K562 (cell line): Measurements from ENCODE around the gene ZNF74. TPM values are rescaled to one million over a fixed set of nuclear protein-coding genes. Genes with fewer than 3 reads are reported as not detected.

ENCODE experiments used
- ARID1B ChIP-seq: fragments of 450-650 bp; IDR thresholded peaks from 2 replicates; pipeline ENCODE4 v1.6.1; 2016; ENCODE audit warnings: antibody characterized with exemption, mild to moderate bottlenecking, inconsistent platforms
- CAMTA2 ChIP-seq: fragments of 250-450 bp; sonication (Bioruptor Pico); conservative IDR thresholded peaks from 2 replicates; pipeline ENCODE4 v1.5.1; 2022
- CBX3 ChIP-seq, 2 experiments: IDR thresholded peaks; 1 replicate in 1 of 2; 2 replicates in 1 of 2; pipeline ENCODE4 v1.6.1; 2012; ENCODE audit warnings: inconsistent platforms in 2 of 2, low read length in 2 of 2, borderline replicate concordance in 1 of 2, control low read depth in 1 of 2
- ETV5 ChIP-seq: sonication (generic); formaldehyde crosslinking; IDR thresholded peaks from 2 replicates; pipeline ENCODE4 v1.4.0; 2020; ENCODE audit warnings: low read depth, mild to moderate bottlenecking, missing genetic modification reagents
- HEY1 ChIP-seq: fragments of 250-450 bp; sonication (Bioruptor Pico); IDR thresholded peaks from 2 replicates; pipeline ENCODE4 v1.5.0; 2020; ENCODE audit warnings: mild to moderate bottlenecking, moderate library complexity, borderline replicate concordance
- HOMEZ ChIP-seq: fragments of 250-450 bp; sonication (Bioruptor Pico); IDR thresholded peaks from 2 replicates; pipeline ENCODE4 v1.4.0; 2020; ENCODE audit warnings: mild to moderate bottlenecking, moderate library complexity
- NBN ChIP-seq: fragments of 450-650 bp; IDR thresholded peaks from 2 replicates; pipeline ENCODE4 v1.6.1; 2016; ENCODE audit warnings: low read depth, mild to moderate bottlenecking
- NUFIP1 ChIP-seq: fragments of 450-650 bp; IDR thresholded peaks from 2 replicates; pipeline ENCODE4 v1.6.1; 2018; ENCODE audit not compliant: partially characterized antibody
- PPARD ChIP-seq: fragments of 250-450 bp; sonication (Bioruptor Pico); IDR thresholded peaks from 2 replicates; pipeline ENCODE4 v1.8.0; 2022; ENCODE audit warnings: inconsistent platforms, mild to moderate bottlenecking, moderate library complexity
- PURB ChIP-seq: sonication (generic); formaldehyde crosslinking; IDR thresholded peaks from 2 replicates; pipeline ENCODE4 v1.9.0; 2021; ENCODE audit warnings: low read depth, mild to moderate bottlenecking, missing genetic modification reagents
- RAD21 ChIP-seq, 2 experiments: fragments of 250-450 bp in 1 of 2; fragments of 450-650 bp in 1 of 2; sonication (Bioruptor Pico) in 1 of 2; formaldehyde crosslinking in 1 of 2; IDR thresholded peaks in 1 of 2; conservative IDR thresholded peaks in 1 of 2; 2 replicates each; pipeline versions ENCODE4 v1.4.0 to v1.8.0; 2020 to 2022; ENCODE audit warnings: mild to moderate bottlenecking in 2 of 2, moderate library complexity in 1 of 2
- RB1 ChIP-seq: fragments of 450-650 bp; IDR thresholded peaks from 2 replicates; pipeline ENCODE4 v1.6.1; 2017; ENCODE audit warnings: low read depth, mild to moderate bottlenecking
- SAFB ChIP-seq: fragments of 200-400 bp; formaldehyde crosslinking; IDR thresholded peaks from 2 replicates; pipeline ENCODE4 v1.6.1; 2017; ENCODE audit warnings: low read depth, low read length, borderline replicate concordance
- TBP ChIP-seq: optimal IDR thresholded peaks from 2 replicates; pipeline ENCODE3; 2011; ENCODE audit warnings: low read depth, low read length, improper control_type of control experiment
- UBTF ChIP-seq, 2 experiments: IDR thresholded peaks; 2 replicates each; pipeline ENCODE4 v1.6.1; 2012; ENCODE audit warnings: improper control_type of control experiment in 2 of 2, low read depth in 2 of 2, low read length in 2 of 2, borderline replicate concordance in 1 of 2
- ZNF124 ChIP-seq: sonication (generic); formaldehyde crosslinking; IDR thresholded peaks from 2 replicates; pipeline ENCODE4 v1.8.1; 2022; ENCODE audit warnings: missing genetic modification reagents
- ZNF436 ChIP-seq: fragments of 250-450, 450-650 bp; sonication (Bioruptor Pico); formaldehyde crosslinking; IDR thresholded peaks from 2 replicates; pipeline ENCODE4 v1.7.0; 2020; ENCODE audit warnings: mild to moderate bottlenecking
- ZNF583 ChIP-seq: fragments of 250-450 bp; sonication (Bioruptor Pico); IDR thresholded peaks from 2 replicates; pipeline ENCODE4 v1.4.0; 2020
- polyA plus RNA-seq, 8 experiments: library from polyadenylated mRNA; depleted of rRNA in 4 of 8; stranded (reverse) in 5 of 8; unstranded in 3 of 8; fragments of >200 nt; fragmentation: Nextera tagmentation in 2 of 8; fragmentation: Illumina TruSeq in 1 of 8; extraction: Ambion mirVana in 2 of 8; extraction: Trizol in 1 of 8; gene quantifications; 2 replicates each; pipeline versions ENCODE4 v1.2.1 to v1.2.3, GENCODE V29; 2011 to 2014; ENCODE audit warnings: inconsistent platforms in 1 of 8, missing spikeins in 1 of 8
- total RNA-seq, 7 experiments: library from RNA; depleted of rRNA in 6 of 7; stranded (reverse); fragments of >200 nt in 6 of 7; fragmentation: Illumina TruSeq in 2 of 7; extraction: Trizol in 2 of 7; gene quantifications; 2 replicates each; pipeline versions ENCODE4 v1.2.1 to v1.2.3, GENCODE V29; 2011 to 2021; ENCODE audit warnings: low replicate concordance in 1 of 7
- TF ChIP-seq, protein P1 (sequence below): fragments of 200-800 bp; sonication (Bioruptor generic); IDR thresholded peaks from 2 replicates; pipeline ENCODE4 v1.6.1; 2017; ENCODE audit warnings: missing genetic modification characterization, missing compliant biosample characterization
- TF ChIP-seq, protein P2 (sequence below): fragments of 250-450 bp; sonication (Bioruptor Pico); IDR thresholded peaks from 2 replicates; pipeline ENCODE4 v1.9.0; 2021; ENCODE audit warnings: mild to moderate bottlenecking
- TF ChIP-seq, protein P3 (sequence below): fragments of 450-650 bp; formaldehyde crosslinking; conservative IDR thresholded peaks from 2 replicates; pipeline ENCODE4 v1.4.0; 2022; ENCODE audit warnings: mild to moderate bottlenecking, missing genetic modification characterization

ZNF74 gene
- total and polyA plus RNA-seq, 9 of the 15 experiments (the other 6 are each of a cell fraction or from before 2014, with no cell fraction given), result 2.4 to 53.5 (median 31.5) TPM

GRCh38 chr22:20412474-20413216 is 18.7 kb downstream of the ZNF74 start (continued):
- TF ChIP-seq UBTF (IDR thresholded peaks at IDR 0.05; ENCODE audit: borderline replicate concordance in 1 of 2, low read depth in 2 of 2, low read length in 2 of 2) (peak; percentile 45 to 74; a peak in 1 of 4 replicates), NUFIP1 (no peak), SAFB (no peak), ZNF124 (CRISPR knock-in tag) (no peak), ZNF436 (0 out of 2 replicates have a peak, but pooled peaks have one; percentile 55), CBX3 (IDR thresholded peaks at IDR 0.05; ENCODE audit: borderline replicate concordance in 1 of 2, low read length in 2 of 2) (no peak), TBP (peak; percentile 54), CAMTA2 (CRISPR knock-in tag) (no peak), PURB (CRISPR knock-in tag) (no peak), ZNF583 (0 out of 2 replicates have a peak, but pooled peaks have one; percentile 42), ARID1B (no peak), NBN (no peak), ETV5 (CRISPR knock-in tag) (no peak), RB1 (peak; percentile 12; the same call in 1 of the 2 replicates), HOMEZ (CRISPR knock-in tag) (0 out of 2 replicates have a peak, but pooled peaks have one; percentile 24), PPARD (CRISPR knock-in tag) (0 out of 2 replicates have a peak, but pooled peaks have one; percentile 58), HEY1 (CRISPR knock-in tag) (no peak), RAD21 (CRISPR knock-in tag; conservative IDR thresholded peaks at IDR 0.05 in 1 of 2, IDR thresholded peaks at IDR 0.05 in 1 of 2) (no peak)
- TF ChIP-seq, protein P1, sequence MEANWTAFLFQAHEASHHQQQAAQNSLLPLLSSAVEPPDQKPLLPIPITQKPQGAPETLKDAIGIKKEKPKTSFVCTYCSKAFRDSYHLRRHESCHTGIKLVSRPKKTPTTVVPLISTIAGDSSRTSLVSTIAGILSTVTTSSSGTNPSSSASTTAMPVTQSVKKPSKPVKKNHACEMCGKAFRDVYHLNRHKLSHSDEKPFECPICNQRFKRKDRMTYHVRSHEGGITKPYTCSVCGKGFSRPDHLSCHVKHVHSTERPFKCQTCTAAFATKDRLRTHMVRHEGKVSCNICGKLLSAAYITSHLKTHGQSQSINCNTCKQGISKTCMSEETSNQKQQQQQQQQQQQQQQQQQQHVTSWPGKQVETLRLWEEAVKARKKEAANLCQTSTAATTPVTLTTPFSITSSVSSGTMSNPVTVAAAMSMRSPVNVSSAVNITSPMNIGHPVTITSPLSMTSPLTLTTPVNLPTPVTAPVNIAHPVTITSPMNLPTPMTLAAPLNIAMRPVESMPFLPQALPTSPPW, result peak; percentile 40
- TF ChIP-seq, protein P2, sequence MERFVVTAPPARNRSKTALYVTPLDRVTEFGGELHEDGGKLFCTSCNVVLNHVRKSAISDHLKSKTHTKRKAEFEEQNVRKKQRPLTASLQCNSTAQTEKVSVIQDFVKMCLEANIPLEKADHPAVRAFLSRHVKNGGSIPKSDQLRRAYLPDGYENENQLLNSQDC, result no peak
- TF ChIP-seq, protein P3, sequence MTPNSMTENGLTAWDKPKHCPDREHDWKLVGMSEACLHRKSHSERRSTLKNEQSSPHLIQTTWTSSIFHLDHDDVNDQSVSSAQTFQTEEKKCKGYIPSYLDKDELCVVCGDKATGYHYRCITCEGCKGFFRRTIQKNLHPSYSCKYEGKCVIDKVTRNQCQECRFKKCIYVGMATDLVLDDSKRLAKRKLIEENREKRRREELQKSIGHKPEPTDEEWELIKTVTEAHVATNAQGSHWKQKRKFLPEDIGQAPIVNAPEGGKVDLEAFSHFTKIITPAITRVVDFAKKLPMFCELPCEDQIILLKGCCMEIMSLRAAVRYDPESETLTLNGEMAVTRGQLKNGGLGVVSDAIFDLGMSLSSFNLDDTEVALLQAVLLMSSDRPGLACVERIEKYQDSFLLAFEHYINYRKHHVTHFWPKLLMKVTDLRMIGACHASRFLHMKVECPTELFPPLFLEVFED (CRISPR knock-in tag), result 0 out of 2 replicates have a peak, but pooled peaks have one; percentile 43
